WTC11 (cell line): Measurements from ENCODE around the gene TSHZ3. TPM values are rescaled to one million over a fixed set of nuclear protein-coding genes. Genes with fewer than 3 reads are reported as not detected.
A peak's percentile ranks its signal among the peaks of the same experiment; 100 is the strongest.

Experiments used
- ATAC-seq: fragments of 200-7000 bp; cut with Tn5 transposase; 2 replicates; pipeline ENCODE4 v1.10.0; 2021; ENCODE audit warnings: mild to moderate bottlenecking, moderate library complexity
- CTCF ChIA-PET: fragments of 300-600 bp; sonication (Branson Sonifier 250); formaldehyde crosslinking; loops from one replicate; lab custom pipeline; 2021; ENCODE audit warnings: antibody characterized with exemption; lab: Charles Lee
- POLR2A ChIA-PET: fragments of 350-600 bp; sonication (Branson Sonifier 250); formaldehyde crosslinking; loops from one replicate; lab custom pipeline; 2021; ENCODE audit warnings: antibody characterized with exemption; lab: Charles Lee
- DNase-seq: peaks from one replicate; pipeline ENCODE4 v3.0.0; 2021; ENCODE audit warnings: low spot score
- H3K27ac Mint-ChIP-seq: 2 replicates; pipeline ENCODE4 v1.8.0; 2021; ENCODE audit warnings: mixed read lengths
- H3K27me3 Mint-ChIP-seq: 2 replicates; pipeline ENCODE4 v1.8.0; 2021; ENCODE audit warnings: low read depth, mild to moderate bottlenecking, moderate library complexity, mixed read lengths
- H3K36me3 Mint-ChIP-seq: 2 replicates; pipeline ENCODE4 v1.8.0; 2021; ENCODE audit warnings: mixed read lengths
- H3K4me1 Mint-ChIP-seq: 2 replicates; pipeline ENCODE4 v1.8.0; 2022; ENCODE audit warnings: mixed read lengths
- H3K4me3 Mint-ChIP-seq: 2 replicates; pipeline ENCODE4 v1.8.0; 2021; ENCODE audit warnings: mild to moderate bottlenecking, moderate library complexity, mixed read lengths
- H3K9me3 Mint-ChIP-seq: 2 replicates; pipeline ENCODE4 v1.8.0; 2021; ENCODE audit warnings: mixed read lengths
- CBFB ChIP-seq: sonication (generic); formaldehyde crosslinking; IDR thresholded peaks from 2 replicates; pipeline ENCODE4 v1.8.1; 2022; ENCODE audit warnings: mild to moderate bottlenecking, low read depth, missing genetic modification reagents
- E2F5 ChIP-seq: sonication (generic); formaldehyde crosslinking; IDR thresholded peaks from 2 replicates; pipeline ENCODE4 v1.8.1; 2022; ENCODE audit warnings: mild to moderate bottlenecking, moderate library complexity, missing genetic modification reagents
- FOXP1 ChIP-seq: sonication (generic); formaldehyde crosslinking; IDR thresholded peaks from 2 replicates; pipeline ENCODE4 v1.8.0; 2022; ENCODE audit warnings: missing genetic modification reagents, mild to moderate bottlenecking, moderate library complexity, borderline replicate concordance
- IRF1 ChIP-seq: sonication (generic); formaldehyde crosslinking; IDR thresholded peaks from 2 replicates; pipeline ENCODE4 v1.8.0; 2023; ENCODE audit warnings: missing genetic modification reagents
- JAZF1 ChIP-seq: fragments of 250-450 bp; sonication (Bioruptor Pico); IDR thresholded peaks from 2 replicates; pipeline ENCODE4 v1.9.0; 2021; ENCODE audit warnings: moderate library complexity, mild to moderate bottlenecking, inconsistent platforms
- NR1H2 ChIP-seq: sonication (generic); formaldehyde crosslinking; IDR thresholded peaks from 2 replicates; pipeline ENCODE4 v1.9.0; 2021; ENCODE audit warnings: mild to moderate bottlenecking, moderate library complexity, missing genetic modification reagents
- NR2C2 ChIP-seq: sonication (generic); formaldehyde crosslinking; IDR thresholded peaks from 2 replicates; pipeline ENCODE4 v1.8.0; 2022; ENCODE audit warnings: mild to moderate bottlenecking, missing genetic modification reagents
- PRRX2 ChIP-seq: fragments of 250-450 bp; sonication (Bioruptor Pico); IDR thresholded peaks from 2 replicates; pipeline ENCODE4 v1.8.0; 2021; ENCODE audit warnings: mild to moderate bottlenecking
- RORB ChIP-seq: fragments of 250-450 bp; sonication (Bioruptor Pico); IDR thresholded peaks from 2 replicates; pipeline ENCODE4 v1.9.0; 2021; ENCODE audit warnings: mild to moderate bottlenecking
- STAT6 ChIP-seq: sonication (generic); formaldehyde crosslinking; conservative IDR thresholded peaks from 2 replicates; pipeline ENCODE4 v1.8.1; 2023; ENCODE audit warnings: mild to moderate bottlenecking, low read depth, missing genetic modification reagents, moderate library complexity
- TEAD1 ChIP-seq: sonication (generic); formaldehyde crosslinking; IDR thresholded peaks from 2 replicates; pipeline ENCODE4 v1.8.0; 2022; ENCODE audit warnings: mild to moderate bottlenecking, missing genetic modification reagents
- ZBTB43 ChIP-seq: sonication (generic); formaldehyde crosslinking; IDR thresholded peaks from 2 replicates; pipeline ENCODE4 v1.8.1; 2023; ENCODE audit warnings: mild to moderate bottlenecking, missing genetic modification reagents
- ZNF121 ChIP-seq: sonication (generic); formaldehyde crosslinking; IDR thresholded peaks from 2 replicates; pipeline ENCODE4 v1.8.0; 2023; ENCODE audit warnings: missing genetic modification reagents
- ZNF219 ChIP-seq: sonication (generic); formaldehyde crosslinking; IDR thresholded peaks from 2 replicates; pipeline ENCODE4 v1.8.0; 2023; ENCODE audit warnings: missing genetic modification reagents, mild to moderate bottlenecking, borderline replicate concordance
- ZNF232 ChIP-seq: sonication (generic); formaldehyde crosslinking; IDR thresholded peaks from 2 replicates; pipeline ENCODE4 v1.8.0; 2022; ENCODE audit warnings: mild to moderate bottlenecking, missing genetic modification reagents
- total RNA-seq: library from RNA; stranded (reverse); gene quantifications from 3 replicates; pipeline ENCODE4 v1.2.3, GENCODE V29; 2021
- TF ChIP-seq, protein P1 (sequence below): sonication (generic); formaldehyde crosslinking; IDR thresholded peaks from 2 replicates; pipeline ENCODE4 v1.8.0; 2022; ENCODE audit warnings: mild to moderate bottlenecking, missing genetic modification reagents
- TF ChIP-seq, protein P2 (sequence below): sonication (generic); formaldehyde crosslinking; IDR thresholded peaks from 2 replicates; pipeline ENCODE4 v1.8.1; 2022; ENCODE audit warnings: mild to moderate bottlenecking, missing genetic modification reagents, moderate library complexity, borderline replicate concordance
- TF ChIP-seq, protein P3 (sequence below): sonication (generic); formaldehyde crosslinking; IDR thresholded peaks from 2 replicates; pipeline ENCODE4 v1.8.1; 2022; ENCODE audit warnings: missing genetic modification reagents, borderline replicate concordance
- TF ChIP-seq, protein P4 (sequence below): sonication (generic); formaldehyde crosslinking; IDR thresholded peaks from 2 replicates; pipeline ENCODE4 v1.8.0; 2022; ENCODE audit warnings: mild to moderate bottlenecking, missing genetic modification reagents
- TF ChIP-seq, protein P5 (sequence below): sonication (generic); formaldehyde crosslinking; IDR thresholded peaks from 2 replicates; pipeline ENCODE4 v1.8.0; 2023; ENCODE audit warnings: missing genetic modification reagents, mild to moderate bottlenecking, borderline replicate concordance

Gene TSHZ3
- total RNA-seq, 1 experiment from 2014 or later: 21.4 TPM

DNA sequence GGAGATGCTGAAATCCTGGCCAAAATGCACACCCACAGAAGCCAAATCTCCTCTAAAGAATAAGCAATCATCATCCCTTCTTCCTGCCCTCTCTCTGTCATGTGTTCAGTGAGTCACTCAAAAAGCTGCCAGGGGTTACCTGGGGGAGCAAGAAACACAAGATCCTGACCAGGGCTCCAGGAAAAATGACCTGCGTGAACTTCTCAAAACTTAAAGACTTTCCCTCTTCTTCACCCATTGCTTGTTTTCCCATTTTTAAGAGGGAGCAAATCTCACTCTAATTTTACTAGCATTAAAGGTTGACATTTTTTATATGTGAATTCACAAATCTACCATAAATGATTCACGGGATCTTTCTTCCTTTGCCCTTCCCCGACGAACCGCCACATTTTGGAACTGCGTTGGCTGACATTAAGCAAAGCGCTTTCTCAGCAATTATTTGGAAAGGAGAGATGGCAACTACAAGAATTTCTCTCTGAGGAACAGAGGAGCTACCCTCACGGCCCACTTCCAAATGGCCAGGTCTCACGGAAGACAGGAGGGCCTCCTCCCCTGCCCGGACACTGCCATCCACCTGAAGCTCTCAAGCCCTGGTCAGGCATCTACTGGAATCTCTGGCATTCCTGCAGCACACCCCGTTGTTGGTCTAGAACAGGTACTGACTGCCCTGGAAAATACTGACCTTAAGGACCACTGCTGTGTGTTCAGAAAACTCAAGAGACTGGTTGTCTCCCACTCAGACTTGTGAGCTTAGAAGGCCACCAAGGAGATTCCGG, 14.2 kb downstream of the TSHZ3 start:
- Mint-ChIP-seq H3K27me3 (no peaks in the 10 kb centered on the region), H3K9me3 (no peaks in the 10 kb centered on the region), H3K36me3 (peaks cover 12% of the 10 kb centered on the region), H3K4me3 (no peak overlapping the region), H3K4me1 (peaks cover 90% of the 10 kb centered on the region), H3K27ac (peak overlapping the region; percentile 80)
- ChIA-PET CTCF (interaction anchor here (1.0 kb wide), 1 partner anchor 281 kb away, joined by 3 read pairs; no protein-coding TSS in a partner anchor), POLR2A (no interaction called here)
- no peak for TF ChIP-seq ZNF219 (CRISPR knock-in tag)
- TF ChIP-seq, protein P1, sequence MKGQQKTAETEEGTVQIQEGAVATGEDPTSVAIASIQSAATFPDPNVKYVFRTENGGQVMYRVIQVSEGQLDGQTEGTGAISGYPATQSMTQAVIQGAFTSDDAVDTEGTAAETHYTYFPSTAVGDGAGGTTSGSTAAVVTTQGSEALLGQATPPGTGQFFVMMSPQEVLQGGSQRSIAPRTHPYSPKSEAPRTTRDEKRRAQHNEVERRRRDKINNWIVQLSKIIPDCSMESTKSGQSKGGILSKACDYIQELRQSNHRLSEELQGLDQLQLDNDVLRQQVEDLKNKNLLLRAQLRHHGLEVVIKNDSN (CRISPR knock-in tag): no peak
- TF ChIP-seq NR1H2: no peak
- TF ChIP-seq, protein P2, sequence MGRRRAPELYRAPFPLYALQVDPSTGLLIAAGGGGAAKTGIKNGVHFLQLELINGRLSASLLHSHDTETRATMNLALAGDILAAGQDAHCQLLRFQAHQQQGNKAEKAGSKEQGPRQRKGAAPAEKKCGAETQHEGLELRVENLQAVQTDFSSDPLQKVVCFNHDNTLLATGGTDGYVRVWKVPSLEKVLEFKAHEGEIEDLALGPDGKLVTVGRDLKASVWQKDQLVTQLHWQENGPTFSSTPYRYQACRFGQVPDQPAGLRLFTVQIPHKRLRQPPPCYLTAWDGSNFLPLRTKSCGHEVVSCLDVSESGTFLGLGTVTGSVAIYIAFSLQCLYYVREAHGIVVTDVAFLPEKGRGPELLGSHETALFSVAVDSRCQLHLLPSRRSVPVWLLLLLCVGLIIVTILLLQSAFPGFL (CRISPR knock-in tag): no peak
- no peak for TF ChIP-seq IRF1
- no peak for TF ChIP-seq FOXP1 (CRISPR knock-in tag)
- no peak for TF ChIP-seq NR2C2 (CRISPR knock-in tag)
- no peak for TF ChIP-seq ZNF121
- TF ChIP-seq, protein P3, sequence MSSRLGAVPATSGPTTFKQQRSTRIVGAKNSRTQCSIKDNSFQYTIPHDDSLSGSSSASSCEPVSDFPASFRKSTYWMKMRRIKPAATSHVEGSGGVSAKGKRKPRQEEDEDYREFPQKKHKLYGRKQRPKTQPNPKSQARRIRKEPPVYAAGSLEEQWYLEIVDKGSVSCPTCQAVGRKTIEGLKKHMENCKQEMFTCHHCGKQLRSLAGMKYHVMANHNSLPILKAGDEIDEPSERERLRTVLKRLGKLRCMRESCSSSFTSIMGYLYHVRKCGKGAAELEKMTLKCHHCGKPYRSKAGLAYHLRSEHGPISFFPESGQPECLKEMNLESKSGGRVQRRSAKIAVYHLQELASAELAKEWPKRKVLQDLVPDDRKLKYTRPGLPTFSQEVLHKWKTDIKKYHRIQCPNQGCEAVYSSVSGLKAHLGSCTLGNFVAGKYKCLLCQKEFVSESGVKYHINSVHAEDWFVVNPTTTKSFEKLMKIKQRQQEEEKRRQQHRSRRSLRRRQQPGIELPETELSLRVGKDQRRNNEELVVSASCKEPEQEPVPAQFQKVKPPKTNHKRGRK (CRISPR knock-in tag): no peak
- TF ChIP-seq CBFB (CRISPR knock-in tag): no peak
- TF ChIP-seq, protein P4, sequence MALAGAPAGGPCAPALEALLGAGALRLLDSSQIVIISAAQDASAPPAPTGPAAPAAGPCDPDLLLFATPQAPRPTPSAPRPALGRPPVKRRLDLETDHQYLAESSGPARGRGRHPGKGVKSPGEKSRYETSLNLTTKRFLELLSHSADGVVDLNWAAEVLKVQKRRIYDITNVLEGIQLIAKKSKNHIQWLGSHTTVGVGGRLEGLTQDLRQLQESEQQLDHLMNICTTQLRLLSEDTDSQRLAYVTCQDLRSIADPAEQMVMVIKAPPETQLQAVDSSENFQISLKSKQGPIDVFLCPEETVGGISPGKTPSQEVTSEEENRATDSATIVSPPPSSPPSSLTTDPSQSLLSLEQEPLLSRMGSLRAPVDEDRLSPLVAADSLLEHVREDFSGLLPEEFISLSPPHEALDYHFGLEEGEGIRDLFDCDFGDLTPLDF: no peak
- TF ChIP-seq JAZF1: no peak
- TF ChIP-seq ZNF232 (CRISPR knock-in tag): no peak
- TF ChIP-seq STAT6: no peak
- TF ChIP-seq TEAD1 (CRISPR knock-in tag): no peak
- TF ChIP-seq PRRX2: no peak
- no peak for TF ChIP-seq E2F5
- TF ChIP-seq, protein P5, sequence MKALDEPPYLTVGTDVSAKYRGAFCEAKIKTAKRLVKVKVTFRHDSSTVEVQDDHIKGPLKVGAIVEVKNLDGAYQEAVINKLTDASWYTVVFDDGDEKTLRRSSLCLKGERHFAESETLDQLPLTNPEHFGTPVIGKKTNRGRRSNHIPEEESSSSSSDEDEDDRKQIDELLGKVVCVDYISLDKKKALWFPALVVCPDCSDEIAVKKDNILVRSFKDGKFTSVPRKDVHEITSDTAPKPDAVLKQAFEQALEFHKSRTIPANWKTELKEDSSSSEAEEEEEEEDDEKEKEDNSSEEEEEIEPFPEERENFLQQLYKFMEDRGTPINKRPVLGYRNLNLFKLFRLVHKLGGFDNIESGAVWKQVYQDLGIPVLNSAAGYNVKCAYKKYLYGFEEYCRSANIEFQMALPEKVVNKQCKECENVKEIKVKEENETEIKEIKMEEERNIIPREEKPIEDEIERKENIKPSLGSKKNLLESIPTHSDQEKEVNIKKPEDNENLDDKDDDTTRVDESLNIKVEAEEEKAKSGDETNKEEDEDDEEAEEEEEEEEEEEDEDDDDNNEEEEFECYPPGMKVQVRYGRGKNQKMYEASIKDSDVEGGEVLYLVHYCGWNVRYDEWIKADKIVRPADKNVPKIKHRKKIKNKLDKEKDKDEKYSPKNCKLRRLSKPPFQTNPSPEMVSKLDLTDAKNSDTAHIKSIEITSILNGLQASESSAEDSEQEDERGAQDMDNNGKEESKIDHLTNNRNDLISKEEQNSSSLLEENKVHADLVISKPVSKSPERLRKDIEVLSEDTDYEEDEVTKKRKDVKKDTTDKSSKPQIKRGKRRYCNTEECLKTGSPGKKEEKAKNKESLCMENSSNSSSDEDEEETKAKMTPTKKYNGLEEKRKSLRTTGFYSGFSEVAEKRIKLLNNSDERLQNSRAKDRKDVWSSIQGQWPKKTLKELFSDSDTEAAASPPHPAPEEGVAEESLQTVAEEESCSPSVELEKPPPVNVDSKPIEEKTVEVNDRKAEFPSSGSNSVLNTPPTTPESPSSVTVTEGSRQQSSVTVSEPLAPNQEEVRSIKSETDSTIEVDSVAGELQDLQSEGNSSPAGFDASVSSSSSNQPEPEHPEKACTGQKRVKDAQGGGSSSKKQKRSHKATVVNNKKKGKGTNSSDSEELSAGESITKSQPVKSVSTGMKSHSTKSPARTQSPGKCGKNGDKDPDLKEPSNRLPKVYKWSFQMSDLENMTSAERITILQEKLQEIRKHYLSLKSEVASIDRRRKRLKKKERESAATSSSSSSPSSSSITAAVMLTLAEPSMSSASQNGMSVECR (CRISPR knock-in tag): no peak
- no peak for TF ChIP-seq RORB (CRISPR knock-in tag)
- TF ChIP-seq ZBTB43 (CRISPR knock-in tag): no peak
- DNase-seq: no peak
- no peak for ATAC-seq
